ENCODE measurements around the gene PIK3C2G. TPM values are rescaled to one million over a fixed set of nuclear protein-coding genes. Genes with fewer than 3 reads are reported as not detected.

Gene PIK3C2G
- total RNA-seq, 1 experiment from 2014 or later: not detected

- Histone ChIP-seq H3K27ac (ENCODE audit: low read length) (no peak overlapping the region), H3K36me3 (ENCODE audit: control insufficient read depth, insufficient read depth, low read length) (no peaks in the 10 kb centered on the region), H3K27me3 (ENCODE audit: control insufficient read depth, insufficient read depth, low read length) (no peaks in the 10 kb centered on the region), H3K4me1 (ENCODE audit: control insufficient read depth, insufficient read depth, low read length) (no peaks in the 10 kb centered on the region), H3K4me3 (ENCODE audit: low read depth in 2 of 2, low read length in 2 of 2) (no peak overlapping the region), H3K9me3 (ENCODE audit: control insufficient read depth, insufficient read depth, low read depth, low read length) (no peaks in the 10 kb centered on the region)
- in situ Hi-C loops (cut with HindIII; ENCODE audit: low pct_unique_long_range_greater_than_20kb, low sequenced_read_pairs) (no loop called here), intact Hi-C loops (cut with micrococcal nuclease; ENCODE audit: unreplicated experiment) (no loop called here)
- no peak for DNase-seq (ENCODE audit: low read depth, low spot score)
- BruUV-seq (replicated peaks): no TSS peak
- TF ChIP-seq SIN3A (IDR thresholded peaks at IDR 0.05; ENCODE audit: borderline replicate concordance, insufficient read depth, low read depth, low read length): no peak
- TF ChIP-seq CTCF (IDR thresholded peaks at IDR 0.05): no peak
- no peak for TF ChIP-seq REST (IDR thresholded peaks at IDR 0.05; ENCODE audit: insufficient read depth in 1 of 2, low read depth in 2 of 2, low read length in 1 of 2)
- TF ChIP-seq POLR2AphosphoS5 (IDR thresholded peaks at IDR 0.05; ENCODE audit: low read depth, low read length): no peak
- TF ChIP-seq TCF7L2 (IDR thresholded peaks at IDR 0.05; ENCODE audit: low read depth, low read length): no peak
- ATAC-seq: no peak
- ChIA-PET POLR2A (no interaction called here), CTCF (no interaction called here)
These were observed 303.0 kb downstream of the PIK3C2G start for GRCh38 chr12:18564306-18564705.

- no peak for ATAC-seq
- ChIA-PET CTCF (no interaction called here), POLR2A (no interaction called here)
These were observed 306.5 kb downstream of the PIK3C2G start for GRCh38 chr12:18567787-18568186.

More at GRCh38 chr12:18567787-18568186, 306.5 kb downstream of the PIK3C2G start:
- no TSS peak for BruUV-seq (replicated peaks)
- Histone ChIP-seq H3K36me3 (ENCODE audit: control insufficient read depth, insufficient read depth, low read length) (no peaks in the 10 kb centered on the region), H3K9me3 (ENCODE audit: control insufficient read depth, insufficient read depth, low read depth, low read length) (no peaks in the 10 kb centered on the region), H3K27me3 (ENCODE audit: control insufficient read depth, insufficient read depth, low read length) (no peaks in the 10 kb centered on the region), H3K27ac (ENCODE audit: low read length) (no peak overlapping the region), H3K4me1 (ENCODE audit: control insufficient read depth, insufficient read depth, low read length) (no peaks in the 10 kb centered on the region), H3K4me3 (ENCODE audit: low read depth in 2 of 2, low read length in 2 of 2) (no peak overlapping the region)
- no peak for TF ChIP-seq TCF7L2 (IDR thresholded peaks at IDR 0.05; ENCODE audit: low read depth, low read length)
- no peak for TF ChIP-seq REST (IDR thresholded peaks at IDR 0.05; ENCODE audit: insufficient read depth in 1 of 2, low read depth in 2 of 2, low read length in 1 of 2)
- no peak for TF ChIP-seq POLR2AphosphoS5 (IDR thresholded peaks at IDR 0.05; ENCODE audit: low read depth, low read length)
- TF ChIP-seq CTCF (IDR thresholded peaks at IDR 0.05): no peak
- intact Hi-C loops (cut with micrococcal nuclease; ENCODE audit: unreplicated experiment) (no loop called here), in situ Hi-C loops (cut with HindIII; ENCODE audit: low pct_unique_long_range_greater_than_20kb, low sequenced_read_pairs) (no loop called here)
- DNase-seq (ENCODE audit: low read depth, low spot score): no peak
